Measurements from ENCODE around the gene TCF3.
A peak's percentile ranks its signal among the peaks of the same experiment; 100 is the strongest.

TCF3 gene

DNA sequence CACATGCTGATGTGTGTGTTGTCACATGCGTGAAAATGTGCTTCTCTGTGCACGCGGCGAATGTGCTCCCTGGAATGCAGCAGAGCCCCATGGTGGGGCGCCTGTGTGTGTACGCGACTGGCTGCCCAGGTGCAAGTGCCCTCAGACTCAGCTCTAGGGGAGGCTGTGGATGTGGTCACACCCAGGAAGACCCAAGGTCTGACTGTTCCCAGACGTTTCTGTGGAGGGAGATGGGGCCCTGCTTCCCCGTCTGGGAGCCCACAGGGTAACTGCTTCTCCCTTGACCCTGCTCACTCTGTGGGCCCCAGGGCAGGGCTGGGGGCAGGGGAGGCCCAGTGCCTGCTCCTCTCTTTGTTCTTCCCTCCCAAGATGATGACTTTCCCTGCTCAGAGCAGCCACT is 39.3 kb downstream of the TCF3 start:
- no peak overlapping the region for H3K9ac ChIP-seq (ENCODE audit: low read length)
- H3K36me3 ChIP-seq (ENCODE audit: low read length) = peaks cover 17% of the 10 kb centered on the region; the same call in 1 of the 2 replicates
- no peak overlapping the region for H3K4me2 ChIP-seq (ENCODE audit: low read depth, low read length, poor library complexity, severe bottlenecking)
- H3K27ac ChIP-seq (ENCODE audit: low read depth, low read length) = no peak overlapping the region
- no peaks in the 10 kb centered on the region for H3K79me2 ChIP-seq (ENCODE audit: insufficient read depth, low read length)
- peaks cover 41% of the 10 kb centered on the region for H3F3A ChIP-seq (ENCODE audit: insufficient read depth)
- no peak overlapping the region for H3K4me3 ChIP-seq (ENCODE audit: insufficient read depth, low read length, poor library complexity, severe bottlenecking)
- H3K27me3 ChIP-seq (ENCODE audit: low read length) = no peaks in the 10 kb centered on the region
- H3K9me3 ChIP-seq (ENCODE audit: insufficient read depth, low read length) = no peaks in the 10 kb centered on the region
- H3K9me2 ChIP-seq (replicated peaks; ENCODE audit: insufficient read depth, low read length) = no peaks in the 10 kb centered on the region
- H2AFZ ChIP-seq (ENCODE audit: low read depth, low read length, severe bottlenecking) = no peak overlapping the region
- no peak for TF ChIP-seq EZH2phosphoT487 (conservative IDR thresholded peaks at IDR 0.05; ENCODE audit: low read length)
- TF ChIP-seq, protein P1, sequence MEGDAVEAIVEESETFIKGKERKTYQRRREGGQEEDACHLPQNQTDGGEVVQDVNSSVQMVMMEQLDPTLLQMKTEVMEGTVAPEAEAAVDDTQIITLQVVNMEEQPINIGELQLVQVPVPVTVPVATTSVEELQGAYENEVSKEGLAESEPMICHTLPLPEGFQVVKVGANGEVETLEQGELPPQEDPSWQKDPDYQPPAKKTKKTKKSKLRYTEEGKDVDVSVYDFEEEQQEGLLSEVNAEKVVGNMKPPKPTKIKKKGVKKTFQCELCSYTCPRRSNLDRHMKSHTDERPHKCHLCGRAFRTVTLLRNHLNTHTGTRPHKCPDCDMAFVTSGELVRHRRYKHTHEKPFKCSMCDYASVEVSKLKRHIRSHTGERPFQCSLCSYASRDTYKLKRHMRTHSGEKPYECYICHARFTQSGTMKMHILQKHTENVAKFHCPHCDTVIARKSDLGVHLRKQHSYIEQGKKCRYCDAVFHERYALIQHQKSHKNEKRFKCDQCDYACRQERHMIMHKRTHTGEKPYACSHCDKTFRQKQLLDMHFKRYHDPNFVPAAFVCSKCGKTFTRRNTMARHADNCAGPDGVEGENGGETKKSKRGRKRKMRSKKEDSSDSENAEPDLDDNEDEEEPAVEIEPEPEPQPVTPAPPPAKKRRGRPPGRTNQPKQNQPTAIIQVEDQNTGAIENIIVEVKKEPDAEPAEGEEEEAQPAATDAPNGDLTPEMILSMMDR (IDR thresholded peaks at IDR 0.05; ENCODE audit: insufficient read depth, low read length, poor library complexity, severe bottlenecking) = no peak
- H4K20me1 ChIP-seq (ENCODE audit: low read depth, low read length) = no peaks in the 10 kb centered on the region

DNA sequence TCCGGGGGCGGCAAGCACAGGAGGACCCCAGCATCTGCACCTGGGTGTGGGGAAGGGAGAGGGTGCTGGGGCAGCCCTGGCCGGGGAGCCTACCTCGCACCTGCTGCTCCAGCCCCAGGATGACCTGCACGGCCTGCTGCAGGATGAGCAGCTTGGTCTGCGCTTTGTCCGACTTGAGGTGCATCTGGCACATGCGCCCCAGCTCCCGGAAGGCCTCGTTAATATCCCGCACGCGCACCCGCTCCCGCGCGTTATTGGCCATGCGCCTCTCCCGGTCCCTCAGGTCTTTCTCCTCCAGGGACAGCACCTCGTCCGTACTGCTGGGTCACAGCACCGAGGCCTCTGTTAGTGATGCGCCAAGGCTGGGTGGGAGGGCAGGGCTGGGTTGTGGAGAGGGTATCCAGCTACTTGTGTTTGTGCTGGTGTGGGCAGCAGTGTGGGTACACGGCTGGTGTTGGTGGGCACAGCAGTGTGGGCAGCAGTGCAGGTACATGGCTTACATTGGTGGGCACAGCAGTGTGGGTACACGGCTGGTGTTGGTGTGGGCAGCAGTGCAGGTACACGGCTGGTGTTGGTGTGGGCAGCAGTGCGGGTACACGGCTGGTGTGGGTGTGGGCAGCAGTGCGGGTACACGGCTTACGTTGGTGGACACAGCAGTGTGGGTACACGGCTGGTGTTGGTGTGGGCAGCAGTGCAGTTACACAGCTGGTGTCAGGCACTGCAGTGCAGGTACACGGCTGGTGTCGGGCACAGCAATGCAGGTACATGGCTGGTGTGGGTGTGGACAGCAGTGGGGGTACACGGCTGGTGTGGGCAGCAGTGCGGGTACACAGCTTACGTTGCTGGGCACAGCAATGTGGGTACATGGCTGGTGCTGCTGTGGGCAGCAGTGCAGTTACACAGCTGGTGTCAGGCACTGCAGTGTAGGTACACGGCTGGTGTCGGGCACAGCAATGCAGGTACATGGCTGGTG is 40.0 kb downstream of the TCF3 start:
- Histone ChIP-seq H3K9me2 (replicated peaks; ENCODE audit: insufficient read depth, low read length) (no peaks in the 10 kb centered on the region), H3K79me2 (ENCODE audit: insufficient read depth, low read length) (no peaks in the 10 kb centered on the region), H2AFZ (ENCODE audit: low read depth, low read length, severe bottlenecking) (no peak overlapping the region), H3K4me3 (ENCODE audit: insufficient read depth, low read length, poor library complexity, severe bottlenecking) (no peak overlapping the region), H3K9me3 (ENCODE audit: insufficient read depth, low read length) (no peaks in the 10 kb centered on the region), H4K20me1 (ENCODE audit: low read depth, low read length) (no peaks in the 10 kb centered on the region), H3F3A (ENCODE audit: insufficient read depth) (peaks cover 48% of the 10 kb centered on the region), H3K27ac (ENCODE audit: low read depth, low read length) (no peak overlapping the region), H3K36me3 (ENCODE audit: low read length) (peaks cover 17% of the 10 kb centered on the region; the same call in 1 of the 2 replicates), H3K4me2 (ENCODE audit: low read depth, low read length, poor library complexity, severe bottlenecking) (no peak overlapping the region), H3K9ac (ENCODE audit: low read length) (no peak overlapping the region), H3K27me3 (ENCODE audit: low read length) (no peaks in the 10 kb centered on the region)
- TF ChIP-seq, protein P1 (IDR thresholded peaks at IDR 0.05; ENCODE audit: insufficient read depth, low read length, poor library complexity, severe bottlenecking) = no peak
- TF ChIP-seq EZH2phosphoT487 (conservative IDR thresholded peaks at IDR 0.05; ENCODE audit: low read length) = no peak

DNA sequence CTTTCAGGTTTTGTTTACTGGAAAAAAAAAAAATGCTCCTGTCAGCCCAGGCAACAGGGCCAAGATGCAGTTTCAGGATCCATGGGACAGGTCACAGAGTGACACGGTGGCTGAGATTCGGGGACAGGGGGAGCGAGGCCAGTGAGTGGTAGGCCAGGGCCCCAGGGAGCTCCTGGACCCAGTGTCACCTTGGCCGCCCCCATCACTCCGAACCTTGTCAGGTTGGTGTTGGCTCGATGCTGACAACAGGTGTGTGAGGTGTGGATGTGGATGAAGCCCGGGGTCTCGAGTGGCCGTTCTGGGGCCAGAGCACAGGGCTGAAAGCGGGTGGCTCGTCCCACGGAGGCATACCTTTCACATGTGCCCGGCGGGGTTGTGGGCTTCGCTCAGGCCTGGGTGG is 41.1 kb downstream of the TCF3 start:
- H3K4me3 ChIP-seq (ENCODE audit: insufficient read depth, low read length, poor library complexity, severe bottlenecking) = no peak overlapping the region
- H3K9ac ChIP-seq (ENCODE audit: low read length) = no peak overlapping the region
- no peaks in the 10 kb centered on the region for H3K27me3 ChIP-seq (ENCODE audit: low read length)
- H3K9me2 ChIP-seq (replicated peaks; ENCODE audit: insufficient read depth, low read length) = no peaks in the 10 kb centered on the region
- no peaks in the 10 kb centered on the region for H3K9me3 ChIP-seq (ENCODE audit: insufficient read depth, low read length)
- peak overlapping the region; percentile 29; the same call in 1 of the 2 replicates for H3K27ac ChIP-seq (ENCODE audit: low read depth, low read length)
- H2AFZ ChIP-seq (ENCODE audit: low read depth, low read length, severe bottlenecking) = no peak overlapping the region
- no peak overlapping the region for H3K4me2 ChIP-seq (ENCODE audit: low read depth, low read length, poor library complexity, severe bottlenecking)
- no peak for TF ChIP-seq EZH2phosphoT487 (conservative IDR thresholded peaks at IDR 0.05; ENCODE audit: low read length)
- TF ChIP-seq, protein P1 (IDR thresholded peaks at IDR 0.05; ENCODE audit: insufficient read depth, low read length, poor library complexity, severe bottlenecking) = no peak
- H3K79me2 ChIP-seq (ENCODE audit: insufficient read depth, low read length) = no peaks in the 10 kb centered on the region
- peaks cover 53% of the 10 kb centered on the region for H3F3A ChIP-seq (ENCODE audit: insufficient read depth)
- peaks cover 10% of the 10 kb centered on the region; the same call in 1 of the 2 replicates for H3K36me3 ChIP-seq (ENCODE audit: low read length)
- no peaks in the 10 kb centered on the region for H4K20me1 ChIP-seq (ENCODE audit: low read depth, low read length)
